HepG2 (cell line): Measurements from ENCODE around the gene CD300LF. TPM values are rescaled to one million over a fixed set of nuclear protein-coding genes. Genes with fewer than 3 reads are reported as not detected.

ENCODE experiments used
- ADNP ChIP-seq: sonication (generic); formaldehyde crosslinking; IDR thresholded peaks from 2 replicates; pipeline ENCODE4 v1.4.0; 2020; ENCODE audit warnings: missing genetic modification reagents
- BCLAF1 ChIP-seq: fragments of 450-650 bp; IDR thresholded peaks from 2 replicates; pipeline ENCODE4 v1.6.1; 2017; ENCODE audit warnings: mild to moderate bottlenecking
- DR1 ChIP-seq: sonication (generic); formaldehyde crosslinking; IDR thresholded peaks from 2 replicates; pipeline ENCODE4 v1.8.0; 2021; ENCODE audit warnings: mild to moderate bottlenecking, missing genetic modification reagents, inconsistent platforms
- FOSL1 ChIP-seq: sonication (generic); formaldehyde crosslinking; IDR thresholded peaks from 2 replicates; pipeline ENCODE4 v1.9.0; 2021; ENCODE audit warnings: missing genetic modification reagents, borderline replicate concordance
- FOXJ3 ChIP-seq: sonication (generic); formaldehyde crosslinking; IDR thresholded peaks from 2 replicates; pipeline ENCODE4 v1.4.0; 2020; ENCODE audit warnings: missing genetic modification reagents, mild to moderate bottlenecking, borderline replicate concordance
- GMEB2 ChIP-seq: IDR thresholded peaks from 2 replicates; pipeline ENCODE4 v1.6.1; 2016; ENCODE audit warnings: missing biosample characterization, missing genetic modification reagents, low read depth
- JARID2 ChIP-seq: sonication (generic); formaldehyde crosslinking; IDR thresholded peaks from 2 replicates; pipeline ENCODE4 v1.8.1; 2023; ENCODE audit warnings: missing genetic modification reagents, inconsistent platforms; ENCODE audit not compliant: insufficient replicate concordance
- KMT2B ChIP-seq: IDR thresholded peaks from 2 replicates; pipeline ENCODE4 v1.6.1; 2016; ENCODE audit warnings: missing genetic modification reagents, missing compliant biosample characterization
- MAFK ChIP-seq, 2 experiments: IDR thresholded peaks in 1 of 2; conservative IDR thresholded peaks in 1 of 2; 2 replicates each; pipeline ENCODE4 v1.6.1; 2011; ENCODE audit warnings: improper control_type of control experiment in 2 of 2, low read length in 2 of 2
- NCOA1 ChIP-seq: sonication (generic); formaldehyde crosslinking; IDR thresholded peaks from 2 replicates; pipeline ENCODE4 v1.9.0; 2021; ENCODE audit warnings: missing genetic modification reagents
- PRDM15 ChIP-seq: sonication (generic); formaldehyde crosslinking; IDR thresholded peaks from 2 replicates; pipeline ENCODE4 v1.4.0; 2020; ENCODE audit warnings: missing genetic modification reagents
- TAF1 ChIP-seq: sonication (generic); formaldehyde crosslinking; IDR thresholded peaks from 2 replicates; pipeline ENCODE4 v1.4.0; 2020; ENCODE audit warnings: missing genetic modification reagents
- TBP ChIP-seq: sonication (generic); formaldehyde crosslinking; IDR thresholded peaks from 2 replicates; pipeline ENCODE4 v1.5.0; 2020; ENCODE audit warnings: missing genetic modification reagents
- TCF7L2 ChIP-seq: IDR thresholded peaks from 2 replicates; pipeline ENCODE4 v1.6.1; 2011; ENCODE audit warnings: mild to moderate bottlenecking, low read depth, low read length, moderate library complexity
- TEAD2 ChIP-seq: sonication (generic); formaldehyde crosslinking; IDR thresholded peaks from 2 replicates; pipeline ENCODE4 v1.9.0; 2021; ENCODE audit warnings: missing genetic modification reagents
- TGIF2 ChIP-seq: IDR thresholded peaks from 2 replicates; pipeline ENCODE4 v1.6.1; 2016; ENCODE audit warnings: control low read depth, missing compliant biosample characterization
- XBP1 ChIP-seq: sonication (generic); formaldehyde crosslinking; IDR thresholded peaks from 2 replicates; pipeline ENCODE4 v1.5.0; 2020; ENCODE audit warnings: missing genetic modification reagents
- ZNF160 ChIP-seq: sonication (generic); formaldehyde crosslinking; IDR thresholded peaks from 2 replicates; pipeline ENCODE4 v1.8.0; 2022; ENCODE audit warnings: mild to moderate bottlenecking, inconsistent platforms, missing genetic modification reagents
- ZNF225 ChIP-seq: sonication (generic); formaldehyde crosslinking; IDR thresholded peaks from 2 replicates; pipeline ENCODE4 v1.4.0; 2020; ENCODE audit warnings: mild to moderate bottlenecking, missing genetic modification reagents
- ZNF235 ChIP-seq: sonication (generic); formaldehyde crosslinking; IDR thresholded peaks from 2 replicates; pipeline ENCODE4 v1.8.1; 2023; ENCODE audit warnings: mild to moderate bottlenecking, missing genetic modification reagents, borderline replicate concordance
- ZNF451 ChIP-seq: sonication (generic); formaldehyde crosslinking; IDR thresholded peaks from 2 replicates; pipeline ENCODE4 v1.5.0; 2020; ENCODE audit warnings: mild to moderate bottlenecking, missing genetic modification reagents
- ZNF598 ChIP-seq: sonication (generic); formaldehyde crosslinking; IDR thresholded peaks from 2 replicates; pipeline ENCODE4 v1.5.1; 2020; ENCODE audit warnings: mild to moderate bottlenecking, missing genetic modification reagents, borderline replicate concordance
- polyA plus RNA-seq, 8 experiments: library from polyadenylated mRNA; depleted of rRNA in 3 of 8; stranded (reverse) in 7 of 8; unstranded in 1 of 8; fragments of >200 nt; fragmentation: Illumina TruSeq in 4 of 8; extraction: Trizol in 4 of 8; gene quantifications; 2 replicates each; pipeline versions ENCODE4 v1.2.1 to v1.2.3, GENCODE V29; 2011 to 2016; ENCODE audit warnings: low read depth in 4 of 8, missing spikeins in 1 of 8, mixed read lengths in 1 of 8; ENCODE audit not compliant: insufficient read depth in 1 of 8
- total RNA-seq, 5 experiments: library from RNA; depleted of rRNA; stranded (reverse); fragments of >200 nt; fragmentation: Illumina TruSeq; extraction: Trizol; gene quantifications; 2 replicates each; pipeline ENCODE4 v1.2.3, GENCODE V29; 2016; ENCODE audit warnings: low read depth in 1 of 5

CD300LF gene
- total and polyA plus RNA-seq, 2 of the 13 experiments (the other 11 are each of a cell fraction or from before 2014, with no cell fraction given) = not detected

- TF ChIP-seq KMT2B (CRISPR knock-in tag) = peak; percentile 72; the same call in 1 of the 2 replicates
- TF ChIP-seq GMEB2 (CRISPR knock-in tag) = no peak
- TF ChIP-seq FOXJ3 (CRISPR knock-in tag) = no peak
- peak; percentile 88 for TF ChIP-seq ZNF160 (CRISPR knock-in tag)
- TF ChIP-seq TAF1 (CRISPR knock-in tag) = peak; percentile 100
- peak; percentile 88 for TF ChIP-seq ZNF451 (CRISPR knock-in tag)
- TF ChIP-seq ZNF235 (CRISPR knock-in tag) = peak; percentile 97
- TF ChIP-seq PRDM15 (CRISPR knock-in tag) = no peak; the same call in 1 of the 2 replicates
- TF ChIP-seq ZNF225 (CRISPR knock-in tag) = 0 out of 2 replicates have a peak, but pooled peaks have one; percentile 47
- TF ChIP-seq FOSL1 (CRISPR knock-in tag) = 0 out of 2 replicates have a peak, but pooled peaks have one; percentile 18
- TF ChIP-seq NCOA1 (CRISPR knock-in tag) = peak; percentile 96
- TF ChIP-seq TCF7L2 = no peak
- no peak for TF ChIP-seq BCLAF1
- peak; percentile 93 for TF ChIP-seq XBP1 (CRISPR knock-in tag)
- TF ChIP-seq MAFK (conservative IDR thresholded peaks at IDR 0.05 in 1 of 2, IDR thresholded peaks at IDR 0.05 in 1 of 2; ENCODE audit: low read length in 2 of 2) = no peak
- TF ChIP-seq TGIF2 = peak; percentile 83; the same call in 1 of the 2 replicates
- peak; percentile 76; the same call in 1 of the 2 replicates for TF ChIP-seq TEAD2 (CRISPR knock-in tag)
- TF ChIP-seq TBP (CRISPR knock-in tag) = peak; percentile 93; the same call in 1 of the 2 replicates
- peak; percentile 42 for TF ChIP-seq JARID2 (CRISPR knock-in tag)
- no peak for TF ChIP-seq ADNP (CRISPR knock-in tag)
- peak; percentile 98 for TF ChIP-seq DR1 (CRISPR knock-in tag)
- TF ChIP-seq ZNF598 = 0 out of 2 replicates have a peak, but pooled peaks have one; percentile 84
These were observed 36.0 kb upstream of the CD300LF start, which contains the start of gene NHERF1 (continued) for GRCh38 chr17:74748529-74749278.
